GM19099 (cell line): ENCODE measurements around the gene ARL6IP4.

Source experiments
- POLR2A ChIP-seq: IDR thresholded peaks from 3 replicates; pipeline ENCODE4 v1.6.1; 2011; ENCODE audit warnings: low read depth; ENCODE audit not compliant: insufficient read length; ENCODE audit errors: extremely low read depth

Gene ARL6IP4

GRCh38 chr12:122966743-122967550, 13.5 kb upstream of the ARL6IP4 start:
- no peak for TF ChIP-seq POLR2A

DNA sequence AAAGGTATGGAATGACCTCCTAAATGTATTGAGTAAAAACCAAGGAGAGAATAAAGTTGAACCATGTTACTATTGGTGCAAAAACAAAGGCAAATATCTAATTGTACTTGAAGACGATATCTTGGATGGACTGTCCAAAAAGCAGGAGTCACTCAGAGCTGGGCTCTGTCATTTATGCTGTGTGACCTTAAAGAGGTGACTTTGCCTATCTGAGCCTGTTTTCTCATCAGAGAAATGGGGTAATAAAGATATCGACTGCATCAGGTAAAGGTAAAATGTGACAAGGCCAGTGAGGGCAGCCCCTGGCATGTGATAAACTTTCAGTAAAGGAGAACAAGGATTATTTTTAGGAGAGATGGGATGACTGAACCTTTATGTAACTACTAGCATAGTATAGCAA, 12.4 kb upstream of the ARL6IP4 start:
- TF ChIP-seq POLR2A, result no peak

DNA sequence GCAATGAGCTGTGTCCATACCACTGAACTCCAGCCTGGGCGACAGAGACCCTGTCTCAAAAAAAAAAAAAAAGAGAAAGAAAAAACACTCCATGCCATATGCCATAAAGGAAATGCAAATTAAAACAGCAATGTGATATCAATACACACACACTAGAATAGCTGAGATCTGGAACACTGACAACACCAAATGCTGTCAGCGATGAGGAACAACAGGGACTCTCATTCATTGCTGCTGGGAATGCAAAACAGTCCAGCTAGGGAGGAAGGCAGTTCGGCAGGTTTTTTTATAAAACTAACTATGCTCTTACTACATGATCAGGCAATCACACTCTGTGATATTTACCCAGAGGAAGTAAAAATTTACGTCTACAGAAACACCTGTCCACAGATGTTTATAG, 10.8 kb upstream of the ARL6IP4 start:
- TF ChIP-seq POLR2A, result no peak

- TF ChIP-seq POLR2A, result peak; percentile 61
These were observed 6.1 kb upstream of the ARL6IP4 start for GRCh38 chr12:122974274-122974891.

DNA sequence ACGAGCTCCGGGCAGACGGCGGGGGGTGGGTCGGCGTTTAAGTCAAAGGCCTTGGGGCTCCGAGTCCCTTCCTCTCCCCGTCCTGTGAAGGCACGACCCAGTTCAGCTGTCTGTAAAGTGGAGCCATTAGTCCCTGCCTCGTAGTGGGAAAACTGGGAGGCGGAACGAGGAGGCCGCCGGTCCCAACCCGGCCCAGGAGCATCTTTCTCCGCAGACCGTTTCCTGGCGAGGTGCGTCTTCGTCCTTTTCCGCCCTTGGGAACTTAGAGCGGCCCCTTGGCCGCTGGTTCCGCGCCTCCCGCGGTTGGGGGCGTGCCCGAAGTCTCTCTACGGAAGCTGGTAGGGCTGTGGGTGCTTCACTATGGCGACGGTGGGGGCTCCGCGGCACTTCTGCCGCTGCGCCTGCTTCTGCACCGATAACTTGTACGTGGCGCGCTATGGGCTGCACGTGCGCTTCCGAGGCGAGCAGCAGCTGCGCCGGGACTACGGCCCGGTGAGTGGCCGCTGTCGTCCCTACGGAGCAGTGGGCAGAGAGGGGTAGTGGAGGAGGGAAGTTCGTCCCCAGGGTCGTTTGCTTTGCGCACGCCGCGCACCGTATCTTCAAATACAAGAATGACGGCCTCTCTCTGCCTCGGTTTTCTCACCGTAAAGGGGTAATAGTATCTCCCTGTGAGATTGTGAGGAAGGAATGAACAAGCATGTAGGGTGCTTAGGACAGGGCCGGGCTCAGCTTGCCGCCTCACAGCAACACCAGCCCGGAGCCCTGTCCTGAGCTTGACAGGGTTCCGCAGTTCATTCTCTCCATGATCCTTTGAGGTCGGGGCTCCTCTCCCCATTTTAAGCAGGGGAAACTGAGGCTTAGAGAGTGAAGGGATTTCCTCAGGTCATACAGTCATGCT, 5.3 kb upstream of the ARL6IP4 start, which contains the start of gene OGFOD2:
OGFOD2 (plus strand) TSS at position 353 of the 898 bp plus-strand sequence; CDS start at position 361, 8 bp downstream.
- TF ChIP-seq POLR2A, result peak; percentile 56

DNA sequence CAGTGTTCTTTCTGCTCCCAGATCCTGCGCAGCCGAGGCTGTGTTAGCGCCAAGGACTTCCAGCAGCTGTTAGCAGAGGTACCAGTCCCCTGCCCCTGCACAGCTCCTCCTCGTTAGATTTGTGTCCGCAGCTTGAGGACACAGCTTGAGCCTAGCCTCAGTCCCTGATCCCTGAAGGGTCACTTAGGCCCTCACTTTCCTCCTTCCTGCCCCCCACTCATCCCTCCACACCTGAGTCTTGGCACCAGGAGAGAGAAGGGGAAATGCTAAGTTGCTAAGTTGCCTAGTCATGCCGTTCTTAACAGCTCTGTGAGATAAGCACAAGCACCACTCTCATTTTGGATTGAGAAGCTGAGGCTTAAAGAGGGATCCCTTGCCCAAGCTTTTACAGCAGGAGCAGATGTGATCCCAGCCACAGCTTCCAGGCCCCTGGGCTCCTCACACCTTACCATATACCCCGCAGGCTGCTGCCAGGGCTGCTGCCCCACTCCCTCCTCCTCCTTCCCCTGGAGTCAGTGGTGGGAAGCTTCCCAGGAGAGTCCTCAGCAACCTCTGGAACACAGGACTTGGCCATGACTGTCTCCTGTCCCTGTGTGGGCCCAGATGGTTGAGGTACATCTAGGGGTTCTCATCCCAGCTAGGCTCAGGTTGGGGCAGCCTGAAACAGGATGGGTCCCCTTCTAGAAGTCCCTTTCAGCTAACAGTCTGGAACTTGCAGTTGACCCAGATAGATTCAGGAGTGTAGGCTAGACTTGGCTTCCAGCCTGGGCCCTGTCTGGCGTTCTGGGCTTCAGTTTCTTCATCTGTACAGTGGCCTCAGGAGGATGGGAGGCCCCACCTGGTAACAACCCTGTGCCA, 4.5 kb upstream of the ARL6IP4 start:
- peak; percentile 18 for TF ChIP-seq POLR2A

DNA sequence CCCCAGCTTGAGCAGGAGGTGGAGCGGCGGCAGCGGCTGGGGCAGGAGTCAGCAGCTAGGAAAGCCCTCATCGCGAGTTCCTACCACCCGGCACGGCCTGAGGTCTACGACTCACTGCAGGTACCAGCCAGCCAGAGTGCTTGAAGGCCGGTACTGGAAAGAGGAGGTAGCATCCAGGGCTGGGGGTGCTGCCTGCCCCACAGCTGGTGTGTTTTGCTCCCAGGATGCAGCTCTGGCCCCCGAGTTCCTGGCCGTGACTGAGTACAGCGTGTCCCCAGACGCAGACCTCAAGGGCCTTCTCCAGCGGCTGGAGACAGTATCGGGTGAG, 3.9 kb upstream of the ARL6IP4 start:
- TF ChIP-seq POLR2A, result no peak

DNA sequence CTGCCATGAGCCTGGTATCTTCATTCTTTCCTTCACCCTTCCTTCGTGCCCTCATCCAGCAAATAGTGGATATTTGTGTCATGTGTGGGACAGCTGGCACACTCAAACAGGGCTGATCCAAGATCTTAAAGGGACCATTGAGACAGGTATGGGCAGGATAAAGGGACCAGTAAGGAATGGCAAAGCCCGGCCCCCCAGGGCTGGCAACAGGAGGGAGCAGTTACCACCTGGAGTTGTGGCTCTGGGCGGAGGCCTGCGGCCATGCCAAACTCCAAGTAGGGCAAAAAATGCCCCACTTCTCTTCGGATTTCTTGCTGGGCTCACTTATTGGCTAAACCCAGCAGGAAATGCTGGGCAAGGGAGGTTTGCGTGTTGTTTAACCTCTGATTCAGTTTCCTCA, 3.3 kb upstream of the ARL6IP4 start:
- TF ChIP-seq POLR2A, result no peak

- TF ChIP-seq POLR2A, result no peak
These were observed 2.7 kb upstream of the ARL6IP4 start for GRCh38 chr12:122977655-122978392.

DNA sequence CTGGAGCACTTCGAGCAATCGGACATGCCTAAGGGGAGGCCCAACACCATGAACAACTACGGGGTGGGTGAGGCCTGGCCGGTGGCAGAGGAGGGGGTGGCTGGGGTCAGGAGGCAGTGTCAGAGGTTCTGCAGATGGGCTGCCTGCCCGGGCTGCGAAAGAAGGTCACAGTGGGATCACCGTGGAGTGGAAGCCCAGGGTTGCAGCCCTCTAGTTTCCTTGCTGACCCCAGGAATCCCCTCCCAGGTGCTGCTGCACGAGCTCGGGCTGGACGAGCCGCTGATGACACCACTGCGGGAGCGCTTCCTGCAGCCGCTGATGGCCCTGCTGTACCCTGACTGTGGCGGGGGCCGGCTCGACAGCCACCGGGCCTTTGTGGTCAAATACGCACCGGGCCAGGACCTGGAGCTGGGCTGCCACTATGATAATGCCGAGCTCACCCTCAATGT, 1.9 kb upstream of the ARL6IP4 start:
- TF ChIP-seq POLR2A, result no peak

- TF ChIP-seq POLR2A, result no peak
These were observed 1.2 kb upstream of the ARL6IP4 start for GRCh38 chr12:122979001-122979907.

DNA sequence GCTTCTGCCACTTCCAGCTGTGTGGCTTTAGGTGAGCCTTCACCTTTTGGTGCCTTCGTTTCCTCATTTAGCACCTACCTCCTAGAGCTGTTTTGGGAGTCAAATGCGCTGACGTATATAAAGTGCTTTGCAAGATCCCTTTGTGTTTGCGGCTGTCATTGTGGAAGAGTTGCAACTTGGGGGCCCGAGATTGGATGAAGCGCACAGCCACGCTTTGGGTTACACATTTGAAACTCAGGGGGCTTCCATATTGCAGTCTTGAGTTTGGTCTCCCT, 636 bp upstream of the ARL6IP4 start:
- TF ChIP-seq POLR2A, result peak; percentile 10

GRCh38 chr12:122981036-122981471, 573 bp downstream of the ARL6IP4 start:
- no peak for TF ChIP-seq POLR2A
